Measurements from ENCODE around the gene GDPD4. TPM values are rescaled to one million over a fixed set of nuclear protein-coding genes. Genes with fewer than 3 reads are reported as not detected.

Gene GDPD4
- total RNA-seq, 1 donor from 2014 or later = not detected

GRCh38 chr11:77213589-77214428, 87.7 kb downstream of the GDPD4 start:
- Mint-ChIP-seq H3K4me1 (ENCODE audit: low read depth) (no peaks in the 10 kb centered on the region), H3K27ac (no peak overlapping the region), H3K27me3 (peaks cover 2% of the 10 kb centered on the region), H3K4me3 (ENCODE audit: low read depth) (no peak overlapping the region), H3K9me3 (ENCODE audit: low read depth) (no peaks in the 10 kb centered on the region), H3K36me3 (ENCODE audit: insufficient read depth) (peaks cover 3% of the 10 kb centered on the region)
- TF ChIP-seq, protein P1, sequence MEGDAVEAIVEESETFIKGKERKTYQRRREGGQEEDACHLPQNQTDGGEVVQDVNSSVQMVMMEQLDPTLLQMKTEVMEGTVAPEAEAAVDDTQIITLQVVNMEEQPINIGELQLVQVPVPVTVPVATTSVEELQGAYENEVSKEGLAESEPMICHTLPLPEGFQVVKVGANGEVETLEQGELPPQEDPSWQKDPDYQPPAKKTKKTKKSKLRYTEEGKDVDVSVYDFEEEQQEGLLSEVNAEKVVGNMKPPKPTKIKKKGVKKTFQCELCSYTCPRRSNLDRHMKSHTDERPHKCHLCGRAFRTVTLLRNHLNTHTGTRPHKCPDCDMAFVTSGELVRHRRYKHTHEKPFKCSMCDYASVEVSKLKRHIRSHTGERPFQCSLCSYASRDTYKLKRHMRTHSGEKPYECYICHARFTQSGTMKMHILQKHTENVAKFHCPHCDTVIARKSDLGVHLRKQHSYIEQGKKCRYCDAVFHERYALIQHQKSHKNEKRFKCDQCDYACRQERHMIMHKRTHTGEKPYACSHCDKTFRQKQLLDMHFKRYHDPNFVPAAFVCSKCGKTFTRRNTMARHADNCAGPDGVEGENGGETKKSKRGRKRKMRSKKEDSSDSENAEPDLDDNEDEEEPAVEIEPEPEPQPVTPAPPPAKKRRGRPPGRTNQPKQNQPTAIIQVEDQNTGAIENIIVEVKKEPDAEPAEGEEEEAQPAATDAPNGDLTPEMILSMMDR (IDR thresholded peaks at IDR 0.05; ENCODE audit: unreplicated experiment) = no peak
- DNase-seq (ENCODE audit: low spot score, unreplicated experiment) = no peak

DNA sequence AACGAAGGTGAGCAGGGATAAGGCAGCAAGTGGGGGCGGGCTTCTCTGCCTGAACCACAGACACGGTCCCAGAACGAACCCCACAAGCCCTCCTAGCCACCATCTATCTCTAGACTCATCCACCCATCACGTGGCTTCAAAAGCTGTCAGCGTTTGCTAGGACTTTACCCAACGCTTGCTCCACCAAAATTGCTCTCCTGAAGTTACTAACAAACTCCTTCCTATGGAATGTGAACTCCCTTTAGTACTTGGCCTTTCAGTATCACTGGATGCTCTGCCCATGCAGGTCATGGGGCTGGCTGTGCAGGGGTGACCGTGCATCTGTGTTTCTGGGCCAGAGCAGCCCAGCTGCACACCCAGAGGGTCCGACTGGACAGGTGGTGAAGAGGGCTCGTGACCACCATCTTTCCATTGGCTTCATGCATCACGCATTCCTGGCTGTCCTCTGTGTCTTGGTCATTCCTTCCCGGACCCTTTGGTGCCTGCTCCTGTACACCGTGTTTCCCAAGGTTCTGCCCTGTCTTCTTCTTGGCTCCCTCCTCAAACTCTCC, 88.4 kb downstream of the GDPD4 start:
- TF ChIP-seq, protein P1 (IDR thresholded peaks at IDR 0.05; ENCODE audit: unreplicated experiment) = no peak
- Mint-ChIP-seq H3K4me3 (ENCODE audit: low read depth) (no peak overlapping the region), H3K4me1 (ENCODE audit: low read depth) (no peaks in the 10 kb centered on the region), H3K27me3 (peaks cover 2% of the 10 kb centered on the region), H3K27ac (no peak overlapping the region), H3K9me3 (ENCODE audit: low read depth) (no peaks in the 10 kb centered on the region), H3K36me3 (ENCODE audit: insufficient read depth) (peaks cover 3% of the 10 kb centered on the region)
- no peak for DNase-seq (ENCODE audit: low spot score, unreplicated experiment)

DNA sequence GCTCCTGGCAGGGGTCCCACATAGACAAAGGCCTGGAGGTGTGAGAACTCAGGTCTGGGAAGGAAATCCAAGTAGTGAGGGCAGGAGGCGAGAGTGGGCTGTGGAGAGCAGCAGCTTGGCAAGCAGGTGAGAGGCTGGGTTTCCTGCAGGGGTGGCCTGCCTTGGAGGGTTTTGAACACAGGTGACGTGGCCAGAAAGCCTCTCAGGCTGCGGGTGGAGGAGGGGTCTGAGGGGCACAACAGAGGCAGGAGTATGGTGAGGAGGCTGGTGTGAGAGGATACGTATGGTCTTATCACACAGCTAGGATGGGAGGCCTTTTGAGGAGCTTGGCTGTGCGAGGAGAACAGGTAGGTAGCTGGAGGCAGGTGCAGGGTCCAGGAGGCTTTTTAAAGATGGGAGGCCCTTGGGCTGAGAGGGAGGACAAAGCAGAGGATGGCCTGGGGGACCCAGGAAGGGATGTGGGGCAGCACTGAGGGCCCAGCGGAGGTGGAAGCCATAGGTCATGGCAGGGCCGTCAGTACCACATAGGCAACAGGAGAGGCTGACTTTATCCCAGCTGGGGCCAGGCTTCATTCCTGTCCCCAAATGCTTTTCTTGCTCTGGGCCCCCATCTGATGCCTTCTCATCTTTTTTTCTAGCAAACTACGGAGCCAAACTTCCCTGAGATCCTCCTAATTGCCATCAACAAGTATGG, 89.0 kb downstream of the GDPD4 start:
- peaks cover 3% of the 10 kb centered on the region for H3K36me3 Mint-ChIP-seq (ENCODE audit: insufficient read depth)
- H3K27me3 Mint-ChIP-seq = peaks cover 2% of the 10 kb centered on the region
- TF ChIP-seq, protein P1 (IDR thresholded peaks at IDR 0.05; ENCODE audit: unreplicated experiment) = no peak
- H3K9me3 Mint-ChIP-seq (ENCODE audit: low read depth) = no peaks in the 10 kb centered on the region
- H3K27ac Mint-ChIP-seq = no peak overlapping the region
- no peak overlapping the region for H3K4me3 Mint-ChIP-seq (ENCODE audit: low read depth)
- H3K4me1 Mint-ChIP-seq (ENCODE audit: low read depth) = no peaks in the 10 kb centered on the region
- no peak for DNase-seq (ENCODE audit: low spot score, unreplicated experiment)

DNA sequence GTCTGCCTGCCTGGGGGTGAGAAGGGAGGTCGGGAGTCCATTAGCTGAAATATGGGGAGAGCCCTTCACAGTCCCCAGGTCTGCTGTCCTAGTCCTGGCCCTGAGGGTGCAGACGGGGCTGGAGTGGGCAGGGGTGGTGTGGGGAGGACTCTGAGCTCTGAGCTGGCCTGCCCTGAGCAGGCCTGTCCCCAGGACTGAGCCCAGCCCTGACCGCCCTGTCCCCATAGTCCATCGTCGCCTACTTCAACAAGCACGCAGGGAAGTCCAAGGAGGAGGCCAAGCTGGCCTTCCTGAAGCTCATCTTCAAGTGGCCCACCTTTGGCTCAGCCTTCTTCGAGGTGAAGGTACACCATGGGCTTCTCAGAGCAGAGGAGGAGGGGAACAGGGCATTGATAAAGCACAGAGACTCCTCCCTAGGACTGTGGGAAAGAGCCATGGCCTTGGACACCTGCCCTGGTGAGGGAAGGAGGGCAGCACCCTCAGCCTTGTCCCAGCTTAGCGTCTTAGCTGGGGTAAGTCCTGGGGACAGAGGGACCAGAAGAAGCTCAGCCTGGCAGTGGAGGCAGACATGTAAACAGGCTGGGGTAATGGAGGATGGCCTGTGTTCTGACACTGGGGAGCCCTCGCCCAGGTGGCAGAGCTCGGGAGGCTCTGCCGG, 89.8 kb downstream of the GDPD4 start:
- Mint-ChIP-seq H3K4me1 (ENCODE audit: low read depth) (no peaks in the 10 kb centered on the region), H3K9me3 (ENCODE audit: low read depth) (no peaks in the 10 kb centered on the region), H3K36me3 (ENCODE audit: insufficient read depth) (peaks cover 3% of the 10 kb centered on the region), H3K27ac (no peak overlapping the region), H3K27me3 (peaks cover 2% of the 10 kb centered on the region), H3K4me3 (ENCODE audit: low read depth) (no peak overlapping the region)
- DNase-seq (ENCODE audit: low spot score, unreplicated experiment) = no peak
- TF ChIP-seq, protein P1 (IDR thresholded peaks at IDR 0.05; ENCODE audit: unreplicated experiment) = no peak

GRCh38 chr11:77211040-77211451, 90.4 kb downstream of the GDPD4 start:
- TF ChIP-seq, protein P1 (IDR thresholded peaks at IDR 0.05; ENCODE audit: unreplicated experiment) = no peak
- H3K9me3 Mint-ChIP-seq (ENCODE audit: low read depth) = no peaks in the 10 kb centered on the region
- H3K4me3 Mint-ChIP-seq (ENCODE audit: low read depth) = no peak overlapping the region
- H3K27me3 Mint-ChIP-seq = peaks cover 2% of the 10 kb centered on the region
- H3K4me1 Mint-ChIP-seq (ENCODE audit: low read depth) = no peaks in the 10 kb centered on the region
- no peak for DNase-seq (ENCODE audit: low spot score, unreplicated experiment)
- H3K36me3 Mint-ChIP-seq (ENCODE audit: insufficient read depth) = peaks cover 3% of the 10 kb centered on the region
- H3K27ac Mint-ChIP-seq = no peak overlapping the region
